ENCODE measurements around the gene TOP2B.

TOP2B gene

DNA sequence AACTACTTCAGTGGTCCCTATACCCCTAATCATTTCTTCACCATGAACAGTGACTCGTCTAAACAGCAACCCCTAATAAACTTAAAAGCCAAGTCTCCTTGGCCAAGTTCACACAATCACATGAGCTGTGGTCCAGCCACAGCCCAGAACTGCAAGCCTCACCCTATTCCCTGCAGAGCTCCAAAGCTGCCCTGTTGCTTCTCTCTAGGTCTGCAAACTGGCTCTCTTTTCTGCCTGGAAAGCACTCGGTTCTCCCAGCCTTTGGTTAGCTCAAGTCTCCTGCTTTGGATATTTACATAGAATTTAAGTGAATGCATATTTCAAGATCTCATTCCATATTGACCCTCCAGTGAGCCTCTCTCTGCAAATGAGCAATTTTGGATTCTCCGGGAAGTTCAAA lies 107.0 kb downstream of the TOP2B start:
- POLR2A ChIA-PET, result no interaction called here
- TF ChIP-seq TARDBP (IDR thresholded peaks at IDR 0.05) (no peak), ZNF384 (IDR thresholded peaks at IDR 0.05) (no peak), L3MBTL2 (conservative IDR thresholded peaks at IDR 0.05) (no peak), LEF1 (IDR thresholded peaks at IDR 0.05; ENCODE audit: borderline replicate concordance) (no peak), ELF4 (IDR thresholded peaks at IDR 0.05) (no peak), SUZ12 (IDR thresholded peaks at IDR 0.05) (no peak), FOXA1 (IDR thresholded peaks at IDR 0.05) (no peak), BHLHE40 (IDR thresholded peaks at IDR 0.05; ENCODE audit: borderline replicate concordance) (no peak), CTBP1 (IDR thresholded peaks at IDR 0.05; ENCODE audit: borderline replicate concordance) (no peak), HDGF (IDR thresholded peaks at IDR 0.05; ENCODE audit: borderline replicate concordance) (no peak), FOXK2 (IDR thresholded peaks at IDR 0.05) (no peak), SP1 (IDR thresholded peaks at IDR 0.05) (no peak), ARNT (IDR thresholded peaks at IDR 0.05) (no peak), FOXM1 (IDR thresholded peaks at IDR 0.05; ENCODE audit: borderline replicate concordance) (no peak), NFRKB (IDR thresholded peaks at IDR 0.05) (no peak)
- TF ChIP-seq, protein P1, sequence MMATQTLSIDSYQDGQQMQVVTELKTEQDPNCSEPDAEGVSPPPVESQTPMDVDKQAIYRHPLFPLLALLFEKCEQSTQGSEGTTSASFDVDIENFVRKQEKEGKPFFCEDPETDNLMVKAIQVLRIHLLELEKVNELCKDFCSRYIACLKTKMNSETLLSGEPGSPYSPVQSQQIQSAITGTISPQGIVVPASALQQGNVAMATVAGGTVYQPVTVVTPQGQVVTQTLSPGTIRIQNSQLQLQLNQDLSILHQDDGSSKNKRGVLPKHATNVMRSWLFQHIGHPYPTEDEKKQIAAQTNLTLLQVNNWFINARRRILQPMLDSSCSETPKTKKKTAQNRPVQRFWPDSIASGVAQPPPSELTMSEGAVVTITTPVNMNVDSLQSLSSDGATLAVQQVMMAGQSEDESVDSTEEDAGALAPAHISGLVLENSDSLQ (IDR thresholded peaks at IDR 0.05), result no peak
- DNase-seq (ENCODE audit: extremely low spot score), result no peak
- CTCF ChIA-PET, result no interaction called here

DNA sequence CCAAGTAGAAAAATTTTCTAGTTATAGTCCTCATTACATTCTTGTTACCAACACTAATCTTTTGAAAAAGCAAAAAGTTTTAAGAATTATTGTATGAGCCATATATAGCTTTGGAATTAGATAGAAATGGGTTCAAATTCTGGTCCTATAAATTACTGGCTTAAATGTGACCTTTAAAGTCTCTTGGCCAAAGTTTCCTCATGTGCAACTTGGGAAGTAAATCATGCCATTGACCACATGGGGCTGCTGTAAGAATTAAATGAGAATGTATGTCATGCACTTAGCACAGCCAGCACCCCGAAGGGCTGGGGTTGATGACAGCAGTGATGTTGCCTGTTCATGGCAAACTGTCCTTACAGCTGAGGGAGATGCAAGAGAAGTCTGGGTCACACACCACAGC lies 108.3 kb downstream of the TOP2B start:
- POLR2A ChIA-PET, result no interaction called here
- CTCF ChIA-PET, result interaction anchor here (0.7 kb wide), 1 partner anchor 13 kb away, joined by 3 read pairs; no protein-coding TSS in a partner anchor
- no peak for TF ChIP-seq BHLHE40 (IDR thresholded peaks at IDR 0.05; ENCODE audit: borderline replicate concordance)
- no peak for TF ChIP-seq HDGF (IDR thresholded peaks at IDR 0.05; ENCODE audit: borderline replicate concordance)
- TF ChIP-seq ZNF384 (IDR thresholded peaks at IDR 0.05), result no peak
- no peak for TF ChIP-seq SUZ12 (IDR thresholded peaks at IDR 0.05)
- TF ChIP-seq ARNT (IDR thresholded peaks at IDR 0.05), result no peak
- TF ChIP-seq TARDBP (IDR thresholded peaks at IDR 0.05), result no peak
- TF ChIP-seq NFRKB (IDR thresholded peaks at IDR 0.05), result no peak
- no peak for TF ChIP-seq FOXA1 (IDR thresholded peaks at IDR 0.05)
- no peak for DNase-seq (ENCODE audit: extremely low spot score)

DNA sequence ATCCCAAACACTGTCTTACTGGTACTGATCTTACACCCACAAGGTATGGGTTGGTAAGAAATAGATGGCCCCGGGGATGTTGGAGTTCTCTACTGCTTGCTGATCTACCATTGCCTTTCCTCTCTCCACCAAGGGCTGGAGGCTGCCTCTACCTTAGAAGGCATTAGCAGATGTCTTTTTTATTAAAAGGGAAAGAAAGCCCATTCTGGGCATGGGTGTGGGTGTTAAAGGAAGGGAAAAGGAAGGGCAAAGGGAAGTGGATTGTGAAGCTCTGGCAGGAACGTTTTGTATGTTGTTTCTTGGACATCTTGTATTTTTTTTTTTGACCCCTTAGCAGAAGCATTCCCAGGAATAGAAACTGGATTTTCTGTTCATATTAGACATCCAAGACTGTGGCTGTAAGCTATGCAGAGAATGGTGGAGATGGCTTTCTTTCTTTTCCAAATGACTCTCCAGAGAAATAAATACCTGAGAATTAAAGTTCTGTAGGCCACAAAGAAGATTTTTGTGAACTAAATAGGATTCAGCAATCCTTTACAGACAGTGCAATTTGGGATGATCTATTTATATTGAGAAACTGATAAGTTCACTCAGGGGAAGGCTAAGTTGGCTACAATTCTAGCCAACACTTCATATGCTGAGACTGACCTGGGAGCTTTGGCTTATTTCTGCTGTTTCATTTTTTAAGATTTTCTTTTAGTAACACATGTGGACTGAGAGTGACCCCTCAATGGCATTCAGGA lies 108.8 kb downstream of the TOP2B start:
- TF ChIP-seq, protein P1 (IDR thresholded peaks at IDR 0.05), result no peak
- TF ChIP-seq FOXM1 (IDR thresholded peaks at IDR 0.05; ENCODE audit: borderline replicate concordance) (no peak), L3MBTL2 (conservative IDR thresholded peaks at IDR 0.05) (no peak), FOXA1 (IDR thresholded peaks at IDR 0.05) (no peak), BHLHE40 (IDR thresholded peaks at IDR 0.05; ENCODE audit: borderline replicate concordance) (no peak), ZNF384 (IDR thresholded peaks at IDR 0.05) (no peak), TARDBP (IDR thresholded peaks at IDR 0.05) (no peak), ELF4 (IDR thresholded peaks at IDR 0.05) (no peak), SP1 (IDR thresholded peaks at IDR 0.05) (no peak), ARNT (IDR thresholded peaks at IDR 0.05) (no peak), SUZ12 (IDR thresholded peaks at IDR 0.05) (no peak), LEF1 (IDR thresholded peaks at IDR 0.05; ENCODE audit: borderline replicate concordance) (no peak), FOXK2 (IDR thresholded peaks at IDR 0.05) (no peak)
- DNase-seq (ENCODE audit: extremely low spot score), result no peak
- ChIA-PET CTCF (interaction anchor here (0.7 kb wide), 1 partner anchor 14 kb away, joined by 3 read pairs; no protein-coding TSS in a partner anchor), POLR2A (no interaction called here)

DNA sequence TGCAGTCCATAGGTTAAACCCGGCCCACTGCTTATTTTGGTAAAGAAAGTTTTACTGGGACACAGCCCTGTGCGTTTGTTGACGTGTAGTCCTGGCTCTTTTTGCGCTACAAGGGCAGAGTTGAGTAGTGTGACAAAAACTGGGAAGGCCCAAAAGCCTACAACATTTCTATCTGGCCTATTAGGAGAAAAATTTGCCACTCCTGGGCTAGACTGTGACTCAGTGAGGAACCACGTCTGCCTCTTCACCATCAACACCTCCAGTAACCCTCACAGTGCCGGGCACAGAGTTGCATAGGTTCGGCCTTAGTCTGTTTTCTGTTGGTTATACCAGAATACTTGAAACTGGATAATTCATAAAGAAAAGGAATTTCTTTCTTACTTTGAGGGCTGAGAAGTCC lies 110.3 kb downstream of the TOP2B start:
- TF ChIP-seq TARDBP (IDR thresholded peaks at IDR 0.05) (no peak), NFRKB (IDR thresholded peaks at IDR 0.05) (no peak), FOXM1 (IDR thresholded peaks at IDR 0.05; ENCODE audit: borderline replicate concordance) (no peak), ARNT (IDR thresholded peaks at IDR 0.05) (no peak), SUZ12 (IDR thresholded peaks at IDR 0.05) (no peak), SP1 (IDR thresholded peaks at IDR 0.05) (no peak)
- TF ChIP-seq, protein P1 (IDR thresholded peaks at IDR 0.05), result no peak
- POLR2A ChIA-PET, result no interaction called here
- DNase-seq (ENCODE audit: extremely low spot score), result no peak
- CTCF ChIA-PET, result no interaction called here

DNA sequence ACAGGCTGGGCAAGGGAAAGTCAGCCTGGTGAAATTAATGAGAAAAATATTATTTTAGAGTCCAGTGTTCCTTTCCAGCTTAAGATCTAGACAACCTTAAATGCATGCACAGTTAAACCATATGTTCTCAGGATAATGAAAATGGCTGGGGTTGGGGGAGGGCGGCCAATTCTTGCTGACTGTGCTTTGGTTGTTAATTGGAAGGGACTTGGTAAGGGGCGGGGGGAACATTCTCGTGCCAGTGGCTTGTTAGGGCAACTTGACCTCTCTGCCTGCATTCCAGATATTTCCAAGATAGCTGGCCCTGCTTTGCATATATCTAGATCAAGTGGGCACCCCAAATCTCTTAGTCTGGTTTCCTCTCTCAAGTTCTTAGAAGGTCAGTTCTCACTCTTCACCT lies 112.5 kb downstream of the TOP2B start:
- CTCF ChIA-PET, result no interaction called here
- POLR2A ChIA-PET, result no interaction called here
- DNase-seq (ENCODE audit: extremely low spot score), result no peak
- TF ChIP-seq BHLHE40 (IDR thresholded peaks at IDR 0.05; ENCODE audit: borderline replicate concordance), result no peak
- no peak for TF ChIP-seq CTBP1 (IDR thresholded peaks at IDR 0.05; ENCODE audit: borderline replicate concordance)

DNA sequence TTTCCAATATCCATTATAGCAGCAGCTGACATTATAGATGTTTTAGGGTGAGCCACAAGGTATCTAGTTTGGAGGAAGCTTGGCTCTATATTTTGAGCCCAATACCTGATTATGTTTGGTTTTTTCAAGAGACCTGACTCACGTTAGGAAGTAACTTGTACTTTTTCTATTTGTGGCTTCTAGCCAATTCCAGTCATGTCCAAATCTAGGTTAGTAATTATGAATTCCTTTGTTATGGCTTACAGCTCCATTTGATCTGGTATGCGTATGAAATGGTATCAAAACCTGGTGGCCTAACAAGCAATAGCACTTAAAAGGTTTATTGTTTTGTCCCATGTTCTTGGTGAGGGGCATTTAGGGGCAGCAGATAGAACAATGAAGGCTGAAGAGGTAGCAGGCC lies 115.9 kb downstream of the TOP2B start:
- ChIA-PET POLR2A (no interaction called here), CTCF (interaction anchor here (0.6 kb wide), 1 partner anchor 39 kb away, joined by 3 read pairs; no protein-coding TSS in a partner anchor)
- no peak for DNase-seq (ENCODE audit: extremely low spot score)
- TF ChIP-seq HDGF (IDR thresholded peaks at IDR 0.05; ENCODE audit: borderline replicate concordance) (no peak), ZNF384 (IDR thresholded peaks at IDR 0.05) (no peak), FOXK2 (IDR thresholded peaks at IDR 0.05) (no peak), L3MBTL2 (conservative IDR thresholded peaks at IDR 0.05) (no peak), ARNT (IDR thresholded peaks at IDR 0.05) (no peak), LEF1 (IDR thresholded peaks at IDR 0.05; ENCODE audit: borderline replicate concordance) (no peak), TARDBP (IDR thresholded peaks at IDR 0.05) (no peak)
- TF ChIP-seq, protein P1 (IDR thresholded peaks at IDR 0.05), result no peak
